ENCODE measurements around the gene CORO2B.

Gene CORO2B

GRCh38 chr15:68574046-68574445 is 4.7 kb upstream of the CORO2B start:
- DNase-seq (ENCODE audit: low read depth, low spot score): no peak

DNA sequence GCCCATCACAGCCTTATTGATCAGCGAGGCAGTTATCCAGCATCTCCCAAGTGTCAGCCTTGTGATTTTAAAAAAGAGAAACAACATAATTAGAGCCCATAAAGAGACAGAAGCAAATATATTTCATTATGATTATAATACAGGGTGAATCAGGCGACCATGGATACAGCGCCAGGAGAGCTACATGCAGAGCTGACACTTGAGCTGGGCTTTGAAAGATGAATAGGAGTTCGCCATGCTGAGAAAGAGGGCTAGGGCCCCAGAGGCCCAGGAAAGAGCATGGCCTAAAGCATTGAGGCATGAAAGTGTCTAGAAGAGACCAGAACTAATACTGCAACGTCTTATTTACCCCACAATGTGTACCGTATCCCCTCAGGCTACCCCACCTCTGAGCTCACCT is 4.2 kb upstream of the CORO2B start:
- DNase-seq (ENCODE audit: low read depth, low spot score): no peak

- no peak for DNase-seq (ENCODE audit: low read depth, low spot score)
Observed at GRCh38 chr15:68576235-68576892, 2.4 kb upstream of the CORO2B start.

GRCh38 chr15:68578175-68578979 is 416 bp upstream of the CORO2B start:
- DNase-seq (ENCODE audit: low read depth, low spot score): no peak

GRCh38 chr15:68580026-68580882 is 1.5 kb downstream of the CORO2B start:
- DNase-seq (ENCODE audit: low read depth, low spot score): no peak

GRCh38 chr15:68580883-68581155 is 2.0 kb downstream of the CORO2B start:
- no peak for DNase-seq (ENCODE audit: low read depth, low spot score)

DNA sequence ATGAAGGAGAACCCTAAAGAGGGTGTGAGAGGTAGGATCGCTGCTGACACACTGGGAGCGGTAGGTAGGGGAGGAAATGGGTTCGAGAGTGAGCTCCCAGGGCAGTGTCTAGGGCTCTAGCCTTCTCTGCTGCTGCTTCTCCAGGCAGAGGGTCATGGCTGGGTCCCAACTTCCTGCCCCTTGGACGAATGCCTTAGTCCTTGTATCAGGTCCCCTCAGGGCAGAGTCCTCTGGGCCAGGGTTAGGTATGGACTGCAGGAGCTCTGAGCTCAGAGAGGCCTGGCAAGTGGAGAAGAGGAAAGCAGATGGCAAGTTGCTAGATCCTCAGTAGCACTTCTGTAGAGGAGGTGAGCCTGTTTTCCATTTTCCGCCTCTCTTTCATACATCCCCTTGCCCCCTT is 2.9 kb downstream of the CORO2B start:
- DNase-seq (ENCODE audit: low read depth, low spot score): no peak

DNA sequence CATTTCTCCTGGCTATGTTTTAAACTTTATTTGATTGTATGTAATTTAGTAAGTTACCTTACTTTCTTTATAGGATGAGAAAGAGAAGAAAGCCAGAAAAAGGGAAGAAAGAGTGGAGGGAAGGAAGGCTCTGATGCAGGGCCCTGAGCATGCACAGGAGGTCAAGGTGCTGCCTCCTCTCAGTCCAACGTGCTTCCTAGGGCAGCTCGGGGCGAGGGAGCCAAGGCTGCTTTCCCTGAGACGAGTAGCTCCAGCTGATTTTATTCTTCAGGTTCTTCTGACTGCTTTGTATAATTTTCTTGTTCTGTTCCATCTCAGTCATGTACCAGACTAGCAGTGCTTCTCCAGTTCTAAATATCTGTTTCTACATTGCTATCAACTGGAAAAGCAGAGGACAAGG is 3.4 kb downstream of the CORO2B start:
- no peak for DNase-seq (ENCODE audit: low read depth, low spot score)

- no peak for DNase-seq (ENCODE audit: low read depth, low spot score)
Observed at GRCh38 chr15:68582864-68583263, 4.1 kb downstream of the CORO2B start.

DNA sequence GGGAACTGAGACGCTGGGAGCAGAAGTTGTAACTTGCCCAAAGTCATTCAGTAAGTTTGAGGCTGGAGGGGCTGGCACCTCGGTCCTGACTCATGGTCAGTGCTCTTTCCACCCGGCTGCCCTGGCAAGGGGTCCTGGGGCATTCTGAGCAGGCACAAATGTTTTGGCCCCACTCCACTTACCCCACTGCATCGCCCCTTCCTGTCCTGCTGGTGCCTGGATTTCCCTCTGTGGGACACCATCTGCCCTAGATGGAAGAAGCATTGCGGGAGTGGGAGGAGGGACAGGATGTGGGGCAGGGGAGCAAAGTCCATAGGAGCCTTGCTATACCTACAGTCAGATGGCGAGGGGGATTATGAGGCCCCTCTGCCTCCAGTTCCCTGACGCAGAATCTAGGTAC is 4.5 kb downstream of the CORO2B start:
- no peak for DNase-seq (ENCODE audit: low read depth, low spot score)

DNA sequence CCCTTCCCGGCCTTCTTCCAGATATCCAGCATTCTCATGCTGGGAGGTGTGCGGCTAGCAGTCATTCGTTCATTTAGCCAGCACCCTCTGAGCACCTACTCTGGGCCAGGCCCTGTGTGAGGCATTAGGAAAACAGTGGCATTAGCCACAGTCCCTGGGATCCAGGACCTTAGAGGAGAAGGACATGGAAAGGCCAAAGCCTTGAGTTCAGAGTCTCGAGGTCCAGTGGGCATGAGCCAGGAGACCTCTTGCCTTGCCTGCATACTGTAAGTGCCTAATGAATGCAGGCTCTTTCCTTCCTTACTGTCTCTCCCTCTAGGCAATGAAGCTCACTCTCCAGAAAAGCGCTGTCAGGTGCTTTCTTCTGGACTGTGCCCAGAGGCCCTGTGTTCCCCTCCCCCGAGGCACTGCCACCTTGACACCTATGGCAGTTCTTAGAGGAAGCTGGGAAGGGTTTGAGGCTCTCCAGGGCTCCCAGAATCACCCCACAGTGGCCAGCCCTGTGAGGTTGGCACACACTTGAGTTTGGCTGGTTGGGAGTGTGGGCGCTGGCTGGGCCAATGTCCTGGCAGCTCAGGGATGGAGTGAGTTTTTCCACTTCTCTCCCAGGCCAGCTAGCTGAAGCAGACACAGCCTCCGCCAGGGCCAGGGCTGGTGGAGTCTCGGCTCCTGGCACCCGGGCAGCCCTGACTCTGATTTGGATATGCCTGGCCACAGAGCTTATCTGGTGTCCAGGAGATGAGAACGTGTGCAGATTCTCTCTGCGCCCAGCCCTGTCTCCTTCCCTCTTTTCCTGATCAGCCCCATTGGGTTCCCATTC is 5.4 kb downstream of the CORO2B start:
- no peak for DNase-seq (ENCODE audit: low read depth, low spot score)

GRCh38 chr15:68584756-68585573 is 6.2 kb downstream of the CORO2B start:
- DNase-seq (ENCODE audit: low read depth, low spot score): no peak

GRCh38 chr15:68585574-68586273 is 6.9 kb downstream of the CORO2B start:
- no peak for DNase-seq (ENCODE audit: low read depth, low spot score)

DNA sequence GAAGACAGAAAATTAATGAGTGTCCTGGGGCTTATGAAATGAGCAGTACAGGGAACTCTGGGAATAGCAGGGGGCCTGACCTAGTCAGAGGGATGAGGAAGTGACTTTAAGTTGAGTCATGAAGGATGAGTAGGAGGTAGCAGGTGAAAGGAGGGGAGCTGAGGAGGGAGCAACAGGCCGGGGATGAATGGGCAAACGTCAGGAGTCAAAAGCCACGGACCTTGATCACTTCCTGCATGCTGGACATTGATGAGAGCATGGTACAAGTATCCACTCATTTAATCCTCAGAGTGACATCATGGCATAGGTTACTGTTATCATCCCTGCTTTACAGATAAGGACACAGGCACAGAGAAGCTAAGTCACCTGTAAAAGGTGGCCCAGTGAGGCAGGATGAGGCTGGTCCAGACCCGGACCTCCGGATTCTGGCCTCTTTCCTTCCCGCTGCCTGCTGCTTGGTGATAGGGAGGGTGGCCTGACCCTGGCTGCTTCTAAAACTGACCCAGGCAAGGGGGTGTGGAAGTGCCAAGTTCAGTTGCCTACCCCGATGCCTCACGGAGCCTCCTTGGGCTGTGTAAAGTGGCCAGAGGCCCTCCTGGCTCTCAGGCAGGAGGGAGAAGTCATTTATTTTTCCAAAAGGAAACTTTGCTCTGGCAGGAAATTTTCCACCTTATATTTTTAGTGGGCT is 7.6 kb downstream of the CORO2B start:
- DNase-seq (ENCODE audit: low read depth, low spot score): no peak

GRCh38 chr15:68587769-68588385 is 9.1 kb downstream of the CORO2B start:
- no peak for DNase-seq (ENCODE audit: low read depth, low spot score)

DNA sequence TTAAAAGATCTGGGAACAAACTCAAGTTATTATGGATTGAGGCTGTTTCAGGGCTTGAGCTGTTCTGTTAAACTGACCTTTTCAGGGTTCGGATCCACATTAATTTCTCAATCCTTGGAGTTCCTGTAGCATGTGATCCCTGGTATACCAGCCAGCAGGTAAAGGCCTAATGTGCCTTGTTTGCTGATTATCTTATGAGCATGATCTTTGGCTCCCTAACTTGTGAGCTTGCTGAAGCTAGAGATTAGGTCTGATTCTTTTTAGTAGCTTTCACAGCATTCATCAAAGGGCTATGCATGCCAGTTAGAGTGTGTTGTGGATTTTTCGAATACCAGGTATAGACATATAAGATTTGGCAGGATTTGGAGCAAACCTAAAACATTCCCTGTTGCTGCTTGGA is 10.3 kb downstream of the CORO2B start:
- DNase-seq (ENCODE audit: low read depth, low spot score): no peak

GRCh38 chr15:68589783-68590710 is 11.3 kb downstream of the CORO2B start:
- no peak for DNase-seq (ENCODE audit: low read depth, low spot score)

DNA sequence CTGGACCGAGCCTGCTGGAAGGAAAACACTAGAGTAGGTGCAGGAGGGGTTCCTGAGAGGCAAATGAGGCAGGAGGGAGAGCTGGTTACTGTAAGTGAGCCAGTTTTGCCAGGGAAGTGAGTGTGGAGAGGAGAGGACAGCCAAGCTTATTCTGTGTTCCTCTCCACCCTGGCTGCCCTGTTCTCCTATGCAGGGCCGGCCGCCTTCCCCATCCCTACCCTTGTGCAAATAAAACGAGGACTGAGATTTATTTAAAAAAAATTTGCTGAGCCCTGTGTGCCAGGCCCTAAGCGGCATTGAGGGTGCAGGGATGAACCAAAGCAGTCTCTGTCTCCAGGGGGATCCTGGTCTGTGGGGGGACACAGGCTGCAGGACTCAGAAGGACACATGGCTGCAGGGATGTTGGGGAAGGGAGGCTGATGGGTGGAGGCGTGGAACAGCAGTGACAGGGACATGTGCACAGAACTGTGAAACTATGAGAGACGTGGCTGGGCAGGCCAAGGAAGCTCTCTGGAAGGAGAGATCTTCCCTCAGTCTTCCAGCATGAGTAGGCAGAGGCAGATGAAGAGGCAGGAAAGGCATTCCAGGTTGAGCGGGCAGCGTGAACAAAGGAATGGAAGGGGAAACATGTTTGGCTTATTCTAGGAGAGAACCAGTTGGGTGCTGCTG is 12.1 kb downstream of the CORO2B start:
- DNase-seq (ENCODE audit: low read depth, low spot score): no peak
